H4 (cell line): ENCODE data around the gene ADAMTSL2. TPM values are rescaled to one million over a fixed set of nuclear protein-coding genes. Genes with fewer than 3 reads are reported as not detected.
A peak's percentile ranks its signal among the peaks of the same experiment; 100 is the strongest.

ENCODE experiments used
- DNase-seq: peaks from one replicate; pipeline ENCODE4 v3.0.0-alpha.2; 2015; ENCODE audit warnings: low spot score
- total RNA-seq: library from RNA; depleted of rRNA; stranded (reverse); fragments of >200 nt; shearing (Covaris generic); gene quantifications from 2 replicates; pipeline ENCODE4 v1.2.3, GENCODE V29; 2014

ADAMTSL2 gene
- total RNA-seq, 1 experiment from 2014 or later: not detected

GRCh38 chr9:133606708-133607025 is 72.2 kb downstream of the ADAMTSL2 start:
- no peak for DNase-seq

GRCh38 chr9:133607381-133607780 is 72.9 kb downstream of the ADAMTSL2 start:
- no peak for DNase-seq

GRCh38 chr9:133607976-133608375 is 73.5 kb downstream of the ADAMTSL2 start:
- DNase-seq: no peak

- DNase-seq: no peak
These were observed 73.9 kb downstream of the ADAMTSL2 start for GRCh38 chr9:133608382-133608781.

GRCh38 chr9:133608889-133609288 is 74.4 kb downstream of the ADAMTSL2 start:
- no peak for DNase-seq

- no peak for DNase-seq
These were observed 75.0 kb downstream of the ADAMTSL2 start, which contains the start of gene FAM163B for GRCh38 chr9:133609311-133610098. Gene FAM163B, minus strand, starts transcription at chr9:133609389. Its CDS starts 29,166 bp downstream, at chr9:133580223.

GRCh38 chr9:133610845-133611244 is 76.3 kb downstream of the ADAMTSL2 start:
- DNase-seq: no peak

- no peak for DNase-seq
These were observed 77.5 kb downstream of the ADAMTSL2 start for GRCh38 chr9:133612051-133612450.

- DNase-seq: no peak
These were observed 78.3 kb downstream of the ADAMTSL2 start for GRCh38 chr9:133612816-133613215.

GRCh38 chr9:133613432-133613831 is 78.9 kb downstream of the ADAMTSL2 start:
- no peak for DNase-seq

- DNase-seq: no peak
These were observed 79.6 kb downstream of the ADAMTSL2 start for GRCh38 chr9:133614056-133614455.

- no peak for DNase-seq
These were observed 80.2 kb downstream of the ADAMTSL2 start for GRCh38 chr9:133614678-133615077.

- no peak for DNase-seq
These were observed 80.7 kb downstream of the ADAMTSL2 start for GRCh38 chr9:133615186-133615585.

- no peak for DNase-seq
These were observed 81.2 kb downstream of the ADAMTSL2 start for GRCh38 chr9:133615606-133616188.

GRCh38 chr9:133616643-133617405 is 82.3 kb downstream of the ADAMTSL2 start:
- no peak for DNase-seq

- DNase-seq: no peak
These were observed 84.2 kb downstream of the ADAMTSL2 start for GRCh38 chr9:133618726-133619125.

GRCh38 chr9:133619791-133620190 is 85.3 kb downstream of the ADAMTSL2 start:
- DNase-seq: peak; percentile 23

GRCh38 chr9:133621725-133622267 is 87.3 kb downstream of the ADAMTSL2 start:
- no peak for DNase-seq

GRCh38 chr9:133622555-133622954 is 88.1 kb downstream of the ADAMTSL2 start:
- no peak for DNase-seq
